ENCODE data around the gene SLC25A23. TPM values are rescaled to one million over a fixed set of nuclear protein-coding genes. Genes with fewer than 3 reads are reported as not detected.

Gene SLC25A23
- total and polyA plus RNA-seq, 2 of the 8 experiments (the other 6 are each of a cell fraction or from before 2014, with no cell fraction given) = 18.0 to 48.1 TPM

- no peak overlapping the region for H4K8ac ChIP-seq (ENCODE audit: extremely low read depth, insufficient read depth, low read length)
- no peak overlapping the region for H3K9ac ChIP-seq (replicated peaks in 1 of 4; ENCODE audit: extremely low read depth in 1 of 4, low read depth in 3 of 4, low read length in 3 of 4)
- FAIRE-seq (no peak), DNase-seq (ENCODE audit: low read depth in 1 of 2, low spot score in 2 of 2) (no peak)
- H3K27me3 ChIP-seq (replicated peaks in 1 of 4; ENCODE audit: control insufficient read depth in 3 of 4, extremely low read depth in 1 of 4, insufficient read depth in 3 of 4, low read length in 3 of 4) = no peaks in the 10 kb centered on the region
- no peak overlapping the region for H2BK5ac ChIP-seq (ENCODE audit: low read depth, low read length)
- H4K91ac ChIP-seq (replicated peaks; ENCODE audit: insufficient read length, low read length) = no peak overlapping the region
- ChIA-PET POLR2A (ENCODE audit: partially characterized antibody) (interaction anchor here (1.2 to 1.6 kb wide), 2 partner anchors 10 to 18 kb away, joined by 4 to 5 read pairs; partner anchors contain the start of gene KHSRP), CTCF (ENCODE audit: partially characterized antibody) (interaction anchor here (1.4 kb wide), 1 partner anchor 197 kb away, joined by 3 read pairs; no protein-coding TSS in a partner anchor)
- H4K20me1 ChIP-seq (replicated peaks in 1 of 2; ENCODE audit: control insufficient read depth in 1 of 2, insufficient read depth in 2 of 2, low read length in 2 of 2) = peaks cover 23 to 48% of the 10 kb centered on the region in 2 experiments
- peaks cover 18% of the 10 kb centered on the region for H3K79me1 ChIP-seq (ENCODE audit: low read depth, low read length)
- H3K4me1 ChIP-seq (replicated peaks in 1 of 4; ENCODE audit: control insufficient read depth in 3 of 4, insufficient read depth in 4 of 4, low read length in 3 of 4) = peaks cover 0 to 12% (median 6%) of the 10 kb centered on the region in 4 experiments; a peak in 6 of 7 replicates
- no peak overlapping the region for H3K27ac ChIP-seq (ENCODE audit: low read depth, low read length)
- peaks cover 42 to 74% (median 62%) of the 10 kb centered on the region in 4 experiments for H3K36me3 ChIP-seq (ENCODE audit: control insufficient read depth in 2 of 4, insufficient read depth in 4 of 4, low read length in 3 of 4)
- H2AFZ ChIP-seq (ENCODE audit: low read length) = no peak overlapping the region
- no peak overlapping the region for H3K56ac ChIP-seq (replicated peaks; ENCODE audit: insufficient read length, low read depth, low read length)
- H3K9me3 ChIP-seq (ENCODE audit: insufficient read depth in 2 of 2, low read depth in 1 of 2, low read length in 1 of 2) = no peaks in the 10 kb centered on the region
- H2BK12ac ChIP-seq (ENCODE audit: low read depth, low read length) = no peak overlapping the region
- no peak overlapping the region for H3K23ac ChIP-seq (ENCODE audit: insufficient read length)
- H2BK120ac ChIP-seq (replicated peaks; ENCODE audit: low read depth, low read length) = no peak overlapping the region
- H3K18ac ChIP-seq (ENCODE audit: extremely low read depth, low read length) = no peak overlapping the region
- no peak overlapping the region for H3K14ac ChIP-seq (ENCODE audit: insufficient read length)
- H3K79me2 ChIP-seq (ENCODE audit: control insufficient read depth in 1 of 2, insufficient read depth in 2 of 2, low read length in 2 of 2) = peaks cover 0 to 34% of the 10 kb centered on the region in 2 experiments
- no peak overlapping the region for H3K4me3 ChIP-seq (ENCODE audit: extremely low read depth in 1 of 4, insufficient read depth in 2 of 4, low read depth in 3 of 4, low read length in 4 of 4)
- no peak overlapping the region for H2BK20ac ChIP-seq (ENCODE audit: low read length)
- H3K23me2 ChIP-seq (ENCODE audit: low read depth, low read length) = no peaks in the 10 kb centered on the region
- no peak overlapping the region for H3K4ac ChIP-seq (replicated peaks; ENCODE audit: insufficient read length, low read depth, low read length)
- H4K5ac ChIP-seq (ENCODE audit: insufficient read length, low read depth, low read length) = no peak overlapping the region
- no peak overlapping the region for H2BK15ac ChIP-seq (ENCODE audit: low read length)
- H2AK5ac ChIP-seq (ENCODE audit: low read depth, low read length) = no peak overlapping the region
- H3K4me2 ChIP-seq (ENCODE audit: insufficient read depth in 1 of 2, low read depth in 2 of 2, low read length in 2 of 2) = no peak overlapping the region
- WGBS, 2 experiments (ENCODE audit: extremely low coverage in 1 of 2, insufficient coverage in 1 of 2, insufficient read length in 1 of 2, insufficient replicate concordance in 2 of 2, low coverage in 1 of 2, low lambda C conversion rate in 2 of 2, missing lambda C conversion rate in 1 of 2) = 92% methylated on average over 10 of the region's 32 CpGs; no CpG with 5 or more reads in 1 of the 2 experiments
- no peak for TF ChIP-seq RFX5 (IDR thresholded peaks at IDR 0.05; ENCODE audit: borderline replicate concordance, low read depth, low read length)
- TF ChIP-seq CBX8 (IDR thresholded peaks at IDR 0.05; ENCODE audit: borderline replicate concordance, low read depth, low read length) = no peak
- TF ChIP-seq POU5F1 (IDR thresholded peaks at IDR 0.05; ENCODE audit: low read depth, low read length) = no peak
- TF ChIP-seq NRF1 (IDR thresholded peaks at IDR 0.05; ENCODE audit: low read depth, low read length) = no peak
- TF ChIP-seq SUZ12 (IDR thresholded peaks at IDR 0.05; ENCODE audit: low read length) = no peak
- no peak for TF ChIP-seq GABPA (IDR thresholded peaks at IDR 0.05; ENCODE audit: borderline replicate concordance, insufficient read depth, low read length)
- no peak for TF ChIP-seq MAFK (IDR thresholded peaks at IDR 0.05; ENCODE audit: low read depth, low read length)
- no peak for TF ChIP-seq EP300 (IDR thresholded peaks at IDR 0.05; ENCODE audit: borderline replicate concordance in 1 of 2, low read depth in 2 of 2, low read length in 2 of 2)
- TF ChIP-seq POLR2A (IDR thresholded peaks at IDR 0.05; ENCODE audit: control extremely low read depth in 1 of 2, low read depth in 2 of 2, low read length in 2 of 2) = no peak
- no peak for TF ChIP-seq KDM5A (IDR thresholded peaks at IDR 0.05; ENCODE audit: low read length)
- TF ChIP-seq CHD1 (IDR thresholded peaks at IDR 0.05; ENCODE audit: low read depth, low read length) = no peak
- TF ChIP-seq TEAD4 (IDR thresholded peaks at IDR 0.05; ENCODE audit: low read depth, low read length) = no peak
- TF ChIP-seq SIX5 (IDR thresholded peaks at IDR 0.05; ENCODE audit: low read depth, low read length) = no peak
These were observed 43.9 kb downstream of the SLC25A23 start for GRCh38 chr19:6415591-6416190.
